Measurements from ENCODE around the gene ZDHHC22. TPM values are rescaled to one million over a fixed set of nuclear protein-coding genes. Genes with fewer than 3 reads are reported as not detected.

The ZDHHC22 gene
- 77.3 TPM for total RNA-seq (ENCODE audit: unreplicated experiment)
- long read RNA-seq, transcript ZDHHC22-201 (3 exons, 3,408 nt): major isoform, 12 of 19 reads
- long read RNA-seq, partial matches to known transcripts: 0 of 19 reads
- long read RNA-seq, other reads (novel, unspliced or antisense): 7 of 19 reads

DNA sequence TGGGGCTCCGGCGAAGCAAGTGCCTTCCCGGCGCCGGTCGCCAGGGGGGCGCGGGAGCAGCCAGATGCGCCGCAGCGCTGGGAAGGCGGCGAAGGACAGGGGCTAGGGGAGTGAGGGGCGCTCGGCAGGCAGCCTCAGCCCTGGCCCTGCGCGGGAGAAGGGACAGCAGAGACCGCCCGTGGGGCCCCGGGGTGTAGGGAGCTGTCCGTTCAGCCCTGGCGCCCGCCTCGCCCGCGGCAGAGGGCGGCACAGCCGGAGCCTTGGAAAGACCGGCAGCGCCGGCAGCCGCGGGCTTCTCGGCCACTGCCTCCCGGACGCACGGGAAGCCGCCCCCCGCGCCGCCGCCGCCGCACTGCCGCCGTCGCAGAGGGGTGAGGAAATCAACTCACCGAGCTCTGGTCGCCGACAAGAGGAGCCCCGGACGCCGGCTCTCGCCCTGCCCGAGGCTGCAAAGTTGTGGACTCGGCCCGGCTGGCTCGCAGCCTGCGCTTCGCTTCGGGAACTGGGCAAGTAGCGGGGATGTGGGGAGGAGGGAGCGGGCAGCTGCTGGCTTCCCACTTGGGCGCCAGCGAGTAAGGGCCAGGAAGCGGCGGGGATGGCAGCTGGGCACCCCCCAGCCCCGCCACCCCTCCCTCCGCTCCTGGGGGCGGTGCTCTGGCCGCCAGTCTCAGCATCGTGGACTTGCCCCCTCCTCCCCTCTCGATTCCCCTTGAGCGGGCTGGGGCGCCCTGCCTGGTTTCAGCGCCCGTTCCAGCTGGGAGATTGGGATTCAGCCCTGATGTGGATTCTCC lies at the start of gene ZDHHC22:
ZDHHC22 (minus strand) TSS at position 578 of the 791 bp plus-strand sequence. CDS start 2,053 bp downstream, outside the sequence.
- Mint-ChIP-seq H3K4me3 (ENCODE audit: unreplicated experiment) (peak within 1 kb of the TSS; percentile 97), H3K36me3 (ENCODE audit: unreplicated experiment) (no peaks in the 10 kb centered on the region), H3K4me1 (ENCODE audit: low read depth, unreplicated experiment) (peaks cover 46% of the 10 kb centered on the region), H3K27ac (ENCODE audit: unreplicated experiment) (peak within 1 kb of the TSS; percentile 98), H3K27me3 (ENCODE audit: unreplicated experiment) (peaks cover 26% of the 10 kb centered on the region), H3K9me3 (ENCODE audit: unreplicated experiment) (peaks cover 27% of the 10 kb centered on the region)
- TF ChIP-seq, protein P1, sequence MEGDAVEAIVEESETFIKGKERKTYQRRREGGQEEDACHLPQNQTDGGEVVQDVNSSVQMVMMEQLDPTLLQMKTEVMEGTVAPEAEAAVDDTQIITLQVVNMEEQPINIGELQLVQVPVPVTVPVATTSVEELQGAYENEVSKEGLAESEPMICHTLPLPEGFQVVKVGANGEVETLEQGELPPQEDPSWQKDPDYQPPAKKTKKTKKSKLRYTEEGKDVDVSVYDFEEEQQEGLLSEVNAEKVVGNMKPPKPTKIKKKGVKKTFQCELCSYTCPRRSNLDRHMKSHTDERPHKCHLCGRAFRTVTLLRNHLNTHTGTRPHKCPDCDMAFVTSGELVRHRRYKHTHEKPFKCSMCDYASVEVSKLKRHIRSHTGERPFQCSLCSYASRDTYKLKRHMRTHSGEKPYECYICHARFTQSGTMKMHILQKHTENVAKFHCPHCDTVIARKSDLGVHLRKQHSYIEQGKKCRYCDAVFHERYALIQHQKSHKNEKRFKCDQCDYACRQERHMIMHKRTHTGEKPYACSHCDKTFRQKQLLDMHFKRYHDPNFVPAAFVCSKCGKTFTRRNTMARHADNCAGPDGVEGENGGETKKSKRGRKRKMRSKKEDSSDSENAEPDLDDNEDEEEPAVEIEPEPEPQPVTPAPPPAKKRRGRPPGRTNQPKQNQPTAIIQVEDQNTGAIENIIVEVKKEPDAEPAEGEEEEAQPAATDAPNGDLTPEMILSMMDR (IDR thresholded peaks at IDR 0.05; ENCODE audit: partially characterized antibody, unreplicated experiment): peak; percentile 94
- DNase-seq: peak; percentile 89

GRCh38 chr14:77190977-77191376 lies 49.4 kb upstream of the ZDHHC22 start:
- TF ChIP-seq, protein P1 (IDR thresholded peaks at IDR 0.05; ENCODE audit: partially characterized antibody, unreplicated experiment): no peak
- DNase-seq: no peak
- Mint-ChIP-seq H3K4me1 (ENCODE audit: low read depth, unreplicated experiment) (peaks cover 21% of the 10 kb centered on the region), H3K4me3 (ENCODE audit: unreplicated experiment) (no peak overlapping the region), H3K27me3 (ENCODE audit: unreplicated experiment) (peaks cover 12% of the 10 kb centered on the region), H3K9me3 (ENCODE audit: unreplicated experiment) (peaks cover 13% of the 10 kb centered on the region), H3K27ac (ENCODE audit: unreplicated experiment) (no peak overlapping the region), H3K36me3 (ENCODE audit: unreplicated experiment) (no peaks in the 10 kb centered on the region)

DNA sequence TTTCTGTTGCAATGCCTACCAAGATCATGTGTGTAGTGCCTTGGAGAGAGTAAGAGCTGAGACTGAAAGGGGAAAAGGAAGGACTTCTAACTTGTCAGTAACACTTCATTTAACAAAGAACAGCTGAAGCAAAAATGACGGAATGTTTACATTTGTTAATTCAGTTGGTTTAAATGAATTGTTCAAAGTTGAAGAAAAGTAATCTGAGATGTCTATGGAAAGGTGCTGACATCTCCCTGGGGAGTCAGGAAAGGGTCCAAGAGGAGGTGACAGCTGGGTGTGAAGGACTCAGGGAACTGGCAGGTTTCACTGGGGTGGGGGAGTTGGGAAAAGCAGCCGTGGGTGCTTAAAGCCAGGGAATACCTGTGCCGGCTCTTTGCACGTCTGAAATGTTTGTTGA lies 47.9 kb upstream of the ZDHHC22 start:
- H3K9me3 Mint-ChIP-seq (ENCODE audit: unreplicated experiment): peaks cover 11% of the 10 kb centered on the region
- no peak overlapping the region for H3K27ac Mint-ChIP-seq (ENCODE audit: unreplicated experiment)
- peaks cover 12% of the 10 kb centered on the region for H3K27me3 Mint-ChIP-seq (ENCODE audit: unreplicated experiment)
- peaks cover 31% of the 10 kb centered on the region for H3K4me1 Mint-ChIP-seq (ENCODE audit: low read depth, unreplicated experiment)
- TF ChIP-seq, protein P1 (IDR thresholded peaks at IDR 0.05; ENCODE audit: partially characterized antibody, unreplicated experiment): no peak
- H3K4me3 Mint-ChIP-seq (ENCODE audit: unreplicated experiment): no peak overlapping the region
- no peak for DNase-seq
- no peaks in the 10 kb centered on the region for H3K36me3 Mint-ChIP-seq (ENCODE audit: unreplicated experiment)

DNA sequence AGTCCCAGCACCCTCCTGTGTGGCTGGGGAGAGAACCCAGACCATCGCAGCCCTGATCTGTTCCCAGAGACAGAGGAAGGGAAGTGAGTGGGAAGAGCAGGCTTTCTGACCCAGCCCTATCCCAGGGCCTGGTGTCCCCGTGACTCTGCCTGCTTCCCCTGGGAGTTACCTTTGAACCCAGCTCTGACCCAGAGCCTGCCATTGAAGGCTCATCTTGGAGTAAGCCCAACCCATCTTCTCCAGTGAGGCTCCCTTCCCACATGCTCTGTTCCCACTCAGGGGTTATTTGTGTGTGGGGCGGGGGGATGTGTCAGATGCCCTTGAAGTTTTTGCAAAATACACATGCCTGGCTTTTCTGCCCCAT lies 46.0 kb upstream of the ZDHHC22 start:
- Mint-ChIP-seq H3K27ac (ENCODE audit: unreplicated experiment) (peak overlapping the region; percentile 72), H3K4me1 (ENCODE audit: low read depth, unreplicated experiment) (peaks cover 39% of the 10 kb centered on the region), H3K27me3 (ENCODE audit: unreplicated experiment) (peaks cover 12% of the 10 kb centered on the region), H3K9me3 (ENCODE audit: unreplicated experiment) (peaks cover 14% of the 10 kb centered on the region), H3K36me3 (ENCODE audit: unreplicated experiment) (no peaks in the 10 kb centered on the region), H3K4me3 (ENCODE audit: unreplicated experiment) (no peak overlapping the region)
- DNase-seq: no peak
- TF ChIP-seq, protein P1 (IDR thresholded peaks at IDR 0.05; ENCODE audit: partially characterized antibody, unreplicated experiment): no peak
